CD4-positive, alpha-beta T cell treated with Interferon gamma for 1 hour (primary cell): ENCODE results near the gene SORD.
"Not testable (repeated sequence)": the region's sequence is repeated elsewhere in the genome, so short reads cannot be mapped to it uniquely, and the experiment has no call there.

Source experiments
- DNase-seq: peaks from one replicate; pipeline ENCODE4 v3.0.0-alpha.2; 2020

Gene SORD

GRCh38 chr15:45100884-45101625, 78.1 kb downstream of the SORD start:
- DNase-seq, result no peak

- no peak for DNase-seq
Observed at GRCh38 chr15:45101749-45102148, 78.8 kb downstream of the SORD start.

- DNase-seq, result no peak
Observed at GRCh38 chr15:45102226-45102625, 79.2 kb downstream of the SORD start.

GRCh38 chr15:45104170-45104569, 81.2 kb downstream of the SORD start:
- DNase-seq, result not testable (repeated sequence)

- no peak for DNase-seq
Observed at GRCh38 chr15:45105586-45105985, 82.6 kb downstream of the SORD start.

- no peak for DNase-seq
Observed at GRCh38 chr15:45106002-45106790, 83.2 kb downstream of the SORD start.

- no peak for DNase-seq
Observed at GRCh38 chr15:45107941-45108630, 85.1 kb downstream of the SORD start.

GRCh38 chr15:45110256-45110820, 87.3 kb downstream of the SORD start:
- DNase-seq, result no peak

- no peak for DNase-seq
Observed at GRCh38 chr15:45111390-45112142, 88.6 kb downstream of the SORD start.

- DNase-seq, result no peak
Observed at GRCh38 chr15:45112143-45112590, 89.2 kb downstream of the SORD start.

GRCh38 chr15:45112591-45113379, 89.8 kb downstream of the SORD start:
- DNase-seq, result no peak

- DNase-seq, result no peak
Observed at GRCh38 chr15:45113380-45113990, 90.5 kb downstream of the SORD start.

- no peak for DNase-seq
Observed at GRCh38 chr15:45114076-45114750, 91.2 kb downstream of the SORD start, which contains the start of the genes DUOX2 and DUOXA2. Gene DUOX2, minus strand, starts transcription at chr15:45114172. Its CDS starts 761 bp downstream, at chr15:45113411. Gene DUOXA2, plus strand, starts transcription at chr15:45114326. Its CDS starts 280 bp downstream, at chr15:45114606.

GRCh38 chr15:45114751-45115085, 91.7 kb downstream of the SORD start:
- DNase-seq, result no peak

- no peak for DNase-seq
Observed at GRCh38 chr15:45115312-45115820, 92.4 kb downstream of the SORD start.

- no peak for DNase-seq
Observed at GRCh38 chr15:45116006-45116481, 93.0 kb downstream of the SORD start.

- DNase-seq, result no peak
Observed at GRCh38 chr15:45116482-45117307, 93.7 kb downstream of the SORD start.

GRCh38 chr15:45117308-45118130, 94.5 kb downstream of the SORD start:
- no peak for DNase-seq
